HEK293 (cell line): Measurements from ENCODE around the gene PSMC1.

Source experiments
- CTCF ChIA-PET: fragments of 350-600 bp; formaldehyde crosslinking; extraction: SDS; loops from one replicate; lab custom pipeline; 2021; ENCODE audit warnings: antibody characterized with exemption; lab: Yijun Ruan, JAX
- POLR2A ChIA-PET: fragments of 300-600 bp; formaldehyde crosslinking; extraction: SDS; loops from one replicate; lab custom pipeline; 2020; ENCODE audit warnings: antibody characterized with exemption, inconsistent platforms; lab: Yijun Ruan, JAX
- H3K27ac ChIP-seq: fragments of 200-500 bp; sonication (Bioruptor generic); 2 replicates; pipeline ENCODE4 v1.5.1; 2014; ENCODE audit warnings: low read depth, low read length, control low read depth, inconsistent platforms; ENCODE audit errors: extremely low read depth
- H3K36me3 ChIP-seq, 2 experiments: fragments of 200-500 bp in 1 of 2; sonication (Bioruptor generic) in 1 of 2; 1 replicate in 1 of 2; 2 replicates in 1 of 2; pipeline ENCODE4 v1.5.1; 2014 to 2017; ENCODE audit warnings: inconsistent platforms in 2 of 2, low read length in 2 of 2; ENCODE audit not compliant: control insufficient read depth in 2 of 2, insufficient read depth in 1 of 2
- H3K4me1 ChIP-seq: fragments of 200-500 bp; sonication (Bioruptor generic); 2 replicates; pipeline ENCODE4 v1.5.1; 2014; ENCODE audit warnings: mild to moderate bottlenecking, low read length, inconsistent platforms; ENCODE audit not compliant: control insufficient read depth, insufficient read depth
- H3K4me3 ChIP-seq: 2 replicates; pipeline ENCODE4 v1.5.1; 2011; ENCODE audit warnings: low read depth, mild to moderate bottlenecking, control low read depth, low read length, moderate library complexity
- H3K9me3 ChIP-seq: fragments of 200-500 bp; sonication (Bioruptor generic); 2 replicates; pipeline ENCODE4 v1.5.1; 2014; ENCODE audit warnings: low read depth, low read length, inconsistent platforms; ENCODE audit not compliant: control insufficient read depth, insufficient read depth
- IKZF3 ChIP-seq: fragments of 450-650 bp; IDR thresholded peaks from 2 replicates; pipeline ENCODE4 v1.5.0; 2018; ENCODE audit warnings: missing biosample characterization, mild to moderate bottlenecking, missing genetic modification characterization, moderate library complexity
- MYNN ChIP-seq: fragments of 450-650 bp; formaldehyde crosslinking; IDR thresholded peaks from 2 replicates; pipeline ENCODE4 v1.5.1; 2016; ENCODE audit warnings: missing biosample characterization, missing genetic modification characterization, borderline replicate concordance
- PRDM1 ChIP-seq: fragments of 450-650 bp; formaldehyde crosslinking; IDR thresholded peaks from 2 replicates; pipeline ENCODE4; 2016; ENCODE audit warnings: missing biosample characterization, missing genetic modification characterization
- PRDM4 ChIP-seq: fragments of 450-650 bp; formaldehyde crosslinking; IDR thresholded peaks from 2 replicates; pipeline ENCODE4 v1.5.1; 2017; ENCODE audit warnings: missing biosample characterization, missing genetic modification characterization
- SP7 ChIP-seq: fragments of 450-650 bp; formaldehyde crosslinking; IDR thresholded peaks from 2 replicates; pipeline ENCODE4 v1.5.1; 2016; ENCODE audit warnings: missing biosample characterization, missing genetic modification characterization
- ZBTB17 ChIP-seq: fragments of 450-650 bp; formaldehyde crosslinking; IDR thresholded peaks from 2 replicates; pipeline ENCODE4 v1.5.1; 2016; ENCODE audit warnings: missing biosample characterization, missing genetic modification characterization
- ZBTB21 ChIP-seq: fragments of 450-650 bp; formaldehyde crosslinking; IDR thresholded peaks from 2 replicates; pipeline ENCODE4 v1.5.1; 2017; ENCODE audit warnings: missing biosample characterization, missing genetic modification characterization
- ZFP37 ChIP-seq: fragments of 450-650 bp; formaldehyde crosslinking; IDR thresholded peaks from 2 replicates; pipeline ENCODE4 v1.5.1; 2016; ENCODE audit warnings: missing biosample characterization, missing genetic modification characterization
- ZNF146 ChIP-seq: fragments of 450-650 bp; formaldehyde crosslinking; IDR thresholded peaks from 2 replicates; pipeline ENCODE4 v1.5.1; 2016; ENCODE audit warnings: missing biosample characterization, missing genetic modification characterization
- ZNF248 ChIP-seq: fragments of 450-650 bp; formaldehyde crosslinking; IDR thresholded peaks from 2 replicates; pipeline ENCODE4 v1.5.1; 2017; ENCODE audit warnings: missing biosample characterization, missing genetic modification characterization
- ZNF394 ChIP-seq: fragments of 450-650 bp; formaldehyde crosslinking; IDR thresholded peaks from 2 replicates; pipeline ENCODE4 v1.5.1; 2016; ENCODE audit warnings: missing biosample characterization, missing genetic modification characterization, mild to moderate bottlenecking, moderate library complexity, borderline replicate concordance
- ZNF423 ChIP-seq: fragments of 450-650 bp; formaldehyde crosslinking; IDR thresholded peaks from 2 replicates; pipeline ENCODE4 v1.5.1; 2016; ENCODE audit warnings: missing biosample characterization, missing genetic modification characterization
- ZNF529 ChIP-seq: fragments of 450-650 bp; formaldehyde crosslinking; IDR thresholded peaks from 2 replicates; pipeline ENCODE4 v1.5.1; 2017; ENCODE audit warnings: missing genetic modification characterization, missing biosample characterization; ENCODE audit not compliant: insufficient replicate concordance
- ZNF610 ChIP-seq: fragments of 450-650 bp; formaldehyde crosslinking; IDR thresholded peaks from 2 replicates; pipeline ENCODE4 v1.5.1; 2016; ENCODE audit warnings: missing biosample characterization, missing genetic modification characterization, borderline replicate concordance
- ZNF645 ChIP-seq: fragments of 450-650 bp; formaldehyde crosslinking; IDR thresholded peaks from 2 replicates; pipeline ENCODE4; 2016; ENCODE audit warnings: missing biosample characterization, missing genetic modification characterization
- ZNF747 ChIP-seq: fragments of 450-650 bp; formaldehyde crosslinking; IDR thresholded peaks from 2 replicates; pipeline ENCODE4 v1.5.1; 2016; ENCODE audit warnings: missing biosample characterization, missing genetic modification characterization
- ZNF837 ChIP-seq: fragments of 450-650 bp; formaldehyde crosslinking; IDR thresholded peaks from 2 replicates; pipeline ENCODE4 v1.5.1; 2016; ENCODE audit warnings: missing biosample characterization, missing genetic modification characterization
- TF ChIP-seq, protein P1 (sequence below): fragments of 450-650 bp; formaldehyde crosslinking; IDR thresholded peaks from 2 replicates; pipeline ENCODE4 v1.5.1; 2017; ENCODE audit warnings: missing biosample characterization, missing genetic modification characterization
- TF ChIP-seq, protein P2 (sequence below): fragments of 450-650 bp; formaldehyde crosslinking; IDR thresholded peaks from 2 replicates; pipeline ENCODE4 v1.5.1; 2016; ENCODE audit warnings: missing biosample characterization, missing genetic modification characterization
- TF ChIP-seq, protein P3 (sequence below): fragments of 450-650 bp; formaldehyde crosslinking; IDR thresholded peaks from 2 replicates; pipeline ENCODE4 v1.5.1; 2016; ENCODE audit warnings: missing biosample characterization, missing genetic modification characterization

PSMC1 gene

GRCh38 chr14:90295870-90296516 is 39.6 kb downstream of the PSMC1 start:
- Histone ChIP-seq H3K4me1 (no peaks in the 10 kb centered on the region), H3K36me3 (peaks cover 39 to 82% of the 10 kb centered on the region in 2 experiments), H3K27ac (no peak overlapping the region), H3K4me3 (no peak overlapping the region), H3K9me3 (no peaks in the 10 kb centered on the region)
- CTCF ChIA-PET: no interaction called here
- POLR2A ChIA-PET: no interaction called here
- TF ChIP-seq ZNF610 (tag by site-specific recombination) (no peak), MYNN (tag by site-specific recombination) (no peak), ZNF248 (tag by site-specific recombination) (no peak), ZNF146 (tag by site-specific recombination) (no peak), ZBTB17 (no peak), SP7 (no peak), ZNF423 (tag by site-specific recombination) (no peak), ZNF837 (tag by site-specific recombination) (no peak), ZNF394 (tag by site-specific recombination) (no peak), ZFP37 (tag by site-specific recombination) (no peak), ZNF529 (tag by site-specific recombination) (no peak), PRDM1 (no peak)
- TF ChIP-seq, protein P1, sequence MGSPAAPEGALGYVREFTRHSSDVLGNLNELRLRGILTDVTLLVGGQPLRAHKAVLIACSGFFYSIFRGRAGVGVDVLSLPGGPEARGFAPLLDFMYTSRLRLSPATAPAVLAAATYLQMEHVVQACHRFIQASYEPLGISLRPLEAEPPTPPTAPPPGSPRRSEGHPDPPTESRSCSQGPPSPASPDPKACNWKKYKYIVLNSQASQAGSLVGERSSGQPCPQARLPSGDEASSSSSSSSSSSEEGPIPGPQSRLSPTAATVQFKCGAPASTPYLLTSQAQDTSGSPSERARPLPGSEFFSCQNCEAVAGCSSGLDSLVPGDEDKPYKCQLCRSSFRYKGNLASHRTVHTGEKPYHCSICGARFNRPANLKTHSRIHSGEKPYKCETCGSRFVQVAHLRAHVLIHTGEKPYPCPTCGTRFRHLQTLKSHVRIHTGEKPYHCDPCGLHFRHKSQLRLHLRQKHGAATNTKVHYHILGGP (tag by site-specific recombination): no peak
- TF ChIP-seq, protein P2, sequence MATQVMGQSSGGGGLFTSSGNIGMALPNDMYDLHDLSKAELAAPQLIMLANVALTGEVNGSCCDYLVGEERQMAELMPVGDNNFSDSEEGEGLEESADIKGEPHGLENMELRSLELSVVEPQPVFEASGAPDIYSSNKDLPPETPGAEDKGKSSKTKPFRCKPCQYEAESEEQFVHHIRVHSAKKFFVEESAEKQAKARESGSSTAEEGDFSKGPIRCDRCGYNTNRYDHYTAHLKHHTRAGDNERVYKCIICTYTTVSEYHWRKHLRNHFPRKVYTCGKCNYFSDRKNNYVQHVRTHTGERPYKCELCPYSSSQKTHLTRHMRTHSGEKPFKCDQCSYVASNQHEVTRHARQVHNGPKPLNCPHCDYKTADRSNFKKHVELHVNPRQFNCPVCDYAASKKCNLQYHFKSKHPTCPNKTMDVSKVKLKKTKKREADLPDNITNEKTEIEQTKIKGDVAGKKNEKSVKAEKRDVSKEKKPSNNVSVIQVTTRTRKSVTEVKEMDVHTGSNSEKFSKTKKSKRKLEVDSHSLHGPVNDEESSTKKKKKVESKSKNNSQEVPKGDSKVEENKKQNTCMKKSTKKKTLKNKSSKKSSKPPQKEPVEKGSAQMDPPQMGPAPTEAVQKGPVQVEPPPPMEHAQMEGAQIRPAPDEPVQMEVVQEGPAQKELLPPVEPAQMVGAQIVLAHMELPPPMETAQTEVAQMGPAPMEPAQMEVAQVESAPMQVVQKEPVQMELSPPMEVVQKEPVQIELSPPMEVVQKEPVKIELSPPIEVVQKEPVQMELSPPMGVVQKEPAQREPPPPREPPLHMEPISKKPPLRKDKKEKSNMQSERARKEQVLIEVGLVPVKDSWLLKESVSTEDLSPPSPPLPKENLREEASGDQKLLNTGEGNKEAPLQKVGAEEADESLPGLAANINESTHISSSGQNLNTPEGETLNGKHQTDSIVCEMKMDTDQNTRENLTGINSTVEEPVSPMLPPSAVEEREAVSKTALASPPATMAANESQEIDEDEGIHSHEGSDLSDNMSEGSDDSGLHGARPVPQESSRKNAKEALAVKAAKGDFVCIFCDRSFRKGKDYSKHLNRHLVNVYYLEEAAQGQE (tag by site-specific recombination): no peak

DNA sequence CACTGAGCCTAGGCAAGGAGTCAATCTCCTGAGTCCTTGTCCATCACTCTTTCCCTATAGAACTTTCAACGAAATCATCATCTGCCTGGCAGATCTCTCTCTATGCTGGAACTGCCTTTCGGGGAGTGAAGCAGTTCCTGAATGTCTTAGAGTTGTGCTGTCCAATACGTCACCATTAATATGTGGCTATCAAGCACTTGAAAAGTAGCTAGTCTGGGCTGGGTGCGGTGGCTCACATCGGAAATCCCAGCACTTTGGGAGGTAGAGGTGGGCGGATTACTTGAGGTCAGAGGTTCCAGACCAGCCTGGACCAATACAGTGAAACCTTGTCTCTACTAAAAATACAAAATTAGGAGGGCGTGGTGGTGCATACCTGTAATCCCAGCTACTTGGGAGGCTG is 40.3 kb downstream of the PSMC1 start:
- H3K4me3 ChIP-seq: no peak overlapping the region
- no peaks in the 10 kb centered on the region for H3K4me1 ChIP-seq
- ChIA-PET POLR2A (no interaction called here), CTCF (no interaction called here)
- H3K9me3 ChIP-seq: no peaks in the 10 kb centered on the region
- no peak for TF ChIP-seq ZNF747
- TF ChIP-seq ZBTB21 (tag by site-specific recombination): no peak
- peaks cover 39 to 84% of the 10 kb centered on the region in 2 experiments for H3K36me3 ChIP-seq
- no peak overlapping the region for H3K27ac ChIP-seq

DNA sequence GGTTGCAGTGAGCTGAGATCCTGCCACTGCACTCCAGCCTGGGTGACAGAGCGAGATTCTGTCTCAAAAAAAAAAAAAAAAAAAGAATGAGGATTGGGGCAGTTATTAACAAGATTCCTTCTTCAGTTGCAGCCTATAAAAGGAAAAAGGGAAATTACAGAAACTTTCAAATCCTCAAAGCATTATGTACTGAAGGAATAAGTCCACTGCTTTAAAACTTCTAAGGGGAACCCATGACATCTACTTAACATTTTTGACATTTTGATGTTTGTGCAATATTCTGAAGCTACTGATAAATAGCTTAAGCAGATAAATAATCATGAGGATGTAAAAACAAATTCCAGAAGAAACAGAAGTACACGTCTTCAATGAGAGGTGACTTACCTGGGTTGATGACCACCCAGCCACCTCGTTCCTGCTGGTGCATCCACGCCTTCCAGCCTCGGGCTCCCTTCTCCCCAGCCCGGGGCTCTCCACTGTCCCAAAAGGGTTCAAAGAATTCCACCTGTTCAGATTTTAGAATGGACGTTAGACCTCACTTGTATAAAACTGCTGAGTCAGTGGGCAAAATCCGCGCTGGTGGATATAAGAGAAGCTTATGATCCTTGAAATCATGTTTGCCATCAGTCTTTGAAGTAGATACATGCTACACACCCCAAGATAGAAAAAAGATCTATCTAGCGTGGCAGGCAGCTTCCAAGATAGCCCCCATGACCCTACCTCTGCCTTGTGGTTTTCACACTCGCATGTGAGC is 41.7 kb downstream of the PSMC1 start:
- POLR2A ChIA-PET: no interaction called here
- peaks cover 34 to 84% of the 10 kb centered on the region in 2 experiments for H3K36me3 ChIP-seq
- no peak overlapping the region for H3K4me3 ChIP-seq
- CTCF ChIA-PET: interaction anchor here (1.1 kb wide), 1 partner anchor 9 kb away, joined by 4 read pairs; no protein-coding TSS in a partner anchor
- H3K4me1 ChIP-seq: no peaks in the 10 kb centered on the region
- no peaks in the 10 kb centered on the region for H3K9me3 ChIP-seq
- no peak overlapping the region for H3K27ac ChIP-seq
- no peak for TF ChIP-seq ZNF645 (tag by site-specific recombination)
- no peak for TF ChIP-seq PRDM4 (tag by site-specific recombination)
- TF ChIP-seq, protein P3, sequence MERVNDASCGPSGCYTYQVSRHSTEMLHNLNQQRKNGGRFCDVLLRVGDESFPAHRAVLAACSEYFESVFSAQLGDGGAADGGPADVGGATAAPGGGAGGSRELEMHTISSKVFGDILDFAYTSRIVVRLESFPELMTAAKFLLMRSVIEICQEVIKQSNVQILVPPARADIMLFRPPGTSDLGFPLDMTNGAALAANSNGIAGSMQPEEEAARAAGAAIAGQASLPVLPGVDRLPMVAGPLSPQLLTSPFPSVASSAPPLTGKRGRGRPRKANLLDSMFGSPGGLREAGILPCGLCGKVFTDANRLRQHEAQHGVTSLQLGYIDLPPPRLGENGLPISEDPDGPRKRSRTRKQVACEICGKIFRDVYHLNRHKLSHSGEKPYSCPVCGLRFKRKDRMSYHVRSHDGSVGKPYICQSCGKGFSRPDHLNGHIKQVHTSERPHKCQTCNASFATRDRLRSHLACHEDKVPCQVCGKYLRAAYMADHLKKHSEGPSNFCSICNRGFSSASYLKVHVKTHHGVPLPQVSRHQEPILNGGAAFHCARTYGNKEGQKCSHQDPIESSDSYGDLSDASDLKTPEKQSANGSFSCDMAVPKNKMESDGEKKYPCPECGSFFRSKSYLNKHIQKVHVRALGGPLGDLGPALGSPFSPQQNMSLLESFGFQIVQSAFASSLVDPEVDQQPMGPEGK: no peak
- TF ChIP-seq IKZF3 (tag by site-specific recombination): no peak
